CD4-positive, alpha-beta memory T cell (primary cell): Measurements from ENCODE around the gene PLAC9. TPM values are rescaled to one million over a fixed set of nuclear protein-coding genes. Genes with fewer than 3 reads are reported as not detected.
A peak's percentile ranks its signal among the peaks of the same experiment; 100 is the strongest.

Experiments
- CTCF ChIA-PET: fragments of 350-600 bp; sonication (Branson Sonifier 250); formaldehyde crosslinking; loops from one replicate; lab custom pipeline; 2021; ENCODE audit warnings: inconsistent platforms; ENCODE audit not compliant: partially characterized antibody; lab: Charles Lee
- POLR2A ChIA-PET: fragments of 350-600 bp; sonication (Branson Sonifier 250); formaldehyde crosslinking; loops from one replicate; lab custom pipeline; 2021; ENCODE audit not compliant: partially characterized antibody; lab: Charles Lee
- DNase-seq, 5 donors: peaks; one replicate each; pipeline versions ENCODE4 v3.0.0 to v3.0.0-alpha.2; 2020 to 2022; ENCODE audit warnings: mixed read lengths in 1 of 5
- H3K27ac ChIP-seq: one replicate; pipeline ENCODE4 v1.7.0; 2013; ENCODE audit warnings: low read depth, low read length
- H3K27me3 ChIP-seq: 2 replicates; pipeline ENCODE4 v1.7.0; 2013; ENCODE audit warnings: mild to moderate bottlenecking, low read length, moderate library complexity; ENCODE audit not compliant: insufficient read depth
- H3K36me3 ChIP-seq: 2 replicates; pipeline ENCODE4 v1.7.0; 2013; ENCODE audit warnings: mild to moderate bottlenecking, low read length, moderate library complexity; ENCODE audit not compliant: insufficient read depth
- H3K4me1 ChIP-seq: 2 replicates; pipeline ENCODE4 v1.7.0; 2013; ENCODE audit warnings: mild to moderate bottlenecking, low read length, moderate library complexity; ENCODE audit not compliant: insufficient read depth
- H3K4me3 ChIP-seq, 2 donors: one replicate each; pipeline ENCODE4 v1.7.0; 2013; ENCODE audit warnings: low read length in 2 of 2, mild to moderate bottlenecking in 1 of 2
- H3K9me3 ChIP-seq, 2 donors: one replicate each; pipeline ENCODE4 v1.7.0; 2013; ENCODE audit warnings: low read length in 2 of 2, control low read depth in 1 of 2; ENCODE audit not compliant: control insufficient read depth in 1 of 2
- H3K27ac Mint-ChIP-seq, 7 donors: one replicate each; pipeline ENCODE4 v1.8.0; 2020 to 2021; ENCODE audit warnings: mixed read lengths in 7 of 7, mild to moderate bottlenecking in 6 of 7, inconsistent platforms in 3 of 7, moderate library complexity in 3 of 7
- H3K27me3 Mint-ChIP-seq, 2 donors: one replicate each; pipeline ENCODE4 v1.8.0; 2020 to 2021; ENCODE audit warnings: mixed read lengths in 2 of 2
- H3K36me3 Mint-ChIP-seq, 2 donors: one replicate each; pipeline ENCODE4 v1.8.0; 2020 to 2021; ENCODE audit warnings: mixed read lengths in 2 of 2, inconsistent platforms in 1 of 2, mild to moderate bottlenecking in 1 of 2
- H3K4me1 Mint-ChIP-seq, 4 donors: one replicate each; pipeline ENCODE4 v1.8.0; 2020 to 2021; ENCODE audit warnings: mixed read lengths in 4 of 4, mild to moderate bottlenecking in 1 of 4
- H3K4me3 Mint-ChIP-seq, 8 donors: one replicate each; pipeline ENCODE4 v1.8.0; 2020 to 2021; ENCODE audit warnings: mixed read lengths in 8 of 8, mild to moderate bottlenecking in 7 of 8, moderate library complexity in 6 of 8, inconsistent platforms in 3 of 8
- H3K9me3 Mint-ChIP-seq, 8 donors: one replicate each; pipeline ENCODE4 v1.8.0; 2020 to 2021; ENCODE audit warnings: mixed read lengths in 8 of 8, mild to moderate bottlenecking in 5 of 8, inconsistent platforms in 3 of 8, moderate library complexity in 1 of 8
- intact Hi-C: fragments of 100-400 bp; cut with micrococcal nuclease; formaldehyde crosslinking; loops from one replicate; pipeline ENCODE4 v1.15.1; 2023
- polyA plus RNA-seq, 2 donors: library from polyadenylated mRNA; unstranded; fragments of 300-500 nt; fragmentation: Illumina TruSeq; gene quantifications; one replicate each; pipeline ENCODE4 v1.2.3, GENCODE V29; 2021
- total RNA-seq, 2 experiments: library from RNA; stranded (reverse); gene quantifications; one replicate each; pipeline ENCODE4 v1.2.3, GENCODE V29; 2021

The PLAC9 gene
- total and polyA plus RNA-seq, 4 experiments from 2014 or later: 0.81 TPM; not detected in 3

- peak overlapping the region in 3 of 7 donors; percentile 36 to 57 (median 44) for H3K27ac Mint-ChIP-seq
Observed at GRCh38 chr10:80182986-80183385, 50.5 kb downstream of the PLAC9 start.

DNA sequence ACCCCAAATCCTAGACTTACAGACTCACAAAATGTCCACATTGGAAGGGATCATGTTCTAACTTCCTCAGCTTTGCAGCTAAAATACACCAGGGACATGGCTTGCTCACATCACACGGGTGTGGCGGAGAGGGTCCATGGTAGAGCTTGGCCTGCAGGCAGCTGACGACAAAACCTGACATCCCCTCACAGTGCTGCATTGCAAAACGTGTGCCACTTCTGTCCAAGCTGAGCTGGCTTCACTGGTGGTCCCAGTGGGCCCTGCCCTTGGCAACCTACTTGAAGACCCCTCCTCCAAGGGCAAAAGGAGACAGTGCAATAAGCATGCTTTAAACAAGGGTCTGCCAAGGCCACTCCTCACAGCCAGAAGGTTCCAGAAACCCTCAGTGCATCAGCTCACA lies 50.9 kb downstream of the PLAC9 start:
- no peaks in the 10 kb centered on the region for H3K27me3 Mint-ChIP-seq
- peaks cover 10% of the 10 kb centered on the region for H3K36me3 ChIP-seq
- peaks cover 0 to 36% of the 10 kb centered on the region in 2 donors for H3K36me3 Mint-ChIP-seq
- DNase-seq: no peak
- peak overlapping the region in 1 of 8 donors; percentile 6 for H3K4me3 Mint-ChIP-seq
- peak overlapping the region in 1 of 7 donors; percentile 88 for H3K27ac Mint-ChIP-seq
- H3K27ac ChIP-seq: no peak overlapping the region
- no peak overlapping the region for H3K4me3 ChIP-seq
- ChIA-PET CTCF (interaction anchor here (1.1 to 3.2 kb wide), 4 partner anchors 11 to 37 kb away, joined by 3 to 19 read pairs (median 4); no protein-coding TSS in a partner anchor), POLR2A (interaction anchor here (1.5 to 3.9 kb wide), 4 partner anchors 9 to 39 kb away, joined by 4 to 29 read pairs (median 6); partner anchors contain the start of gene ANXA11)
- H3K9me3 Mint-ChIP-seq: peaks cover 0 to 4% (median 0%) of the 10 kb centered on the region in 8 donors
- H3K4me1 ChIP-seq: peaks cover 90% of the 10 kb centered on the region
- intact Hi-C loops: no loop called here
- peaks cover 56 to 93% (median 75%) of the 10 kb centered on the region in 4 donors for H3K4me1 Mint-ChIP-seq
- no peaks in the 10 kb centered on the region for H3K9me3 ChIP-seq
- H3K27me3 ChIP-seq: no peaks in the 10 kb centered on the region

More at GRCh38 chr10:80182986-80183385, 50.5 kb downstream of the PLAC9 start:
- Histone ChIP-seq H3K9me3 (no peaks in the 10 kb centered on the region), H3K27me3 (no peaks in the 10 kb centered on the region), H3K4me3 (no peak overlapping the region), H3K27ac (no peak overlapping the region), H3K36me3 (peaks cover 10% of the 10 kb centered on the region), H3K4me1 (peaks cover 89% of the 10 kb centered on the region)
- DNase-seq: peak in 1 of 5 donors; percentile 5
- ChIA-PET POLR2A (interaction anchor here (2.1 to 3.9 kb wide), 2 partner anchors 21 to 38 kb away, joined by 7 to 29 read pairs; partner anchors contain the start of gene ANXA11), CTCF (interaction anchor here (1.1 to 3.2 kb wide), 2 partner anchors 12 to 20 kb away, joined by 3 to 19 read pairs; no protein-coding TSS in a partner anchor)
- Mint-ChIP-seq H3K9me3 (peaks cover 0 to 4% (median 0%) of the 10 kb centered on the region in 8 donors), H3K27me3 (no peaks in the 10 kb centered on the region), H3K4me3 (no peak overlapping the region), H3K36me3 (peaks cover 0 to 36% of the 10 kb centered on the region in 2 donors), H3K4me1 (peaks cover 56 to 93% (median 75%) of the 10 kb centered on the region in 4 donors)
- intact Hi-C loops: no loop called here

DNA sequence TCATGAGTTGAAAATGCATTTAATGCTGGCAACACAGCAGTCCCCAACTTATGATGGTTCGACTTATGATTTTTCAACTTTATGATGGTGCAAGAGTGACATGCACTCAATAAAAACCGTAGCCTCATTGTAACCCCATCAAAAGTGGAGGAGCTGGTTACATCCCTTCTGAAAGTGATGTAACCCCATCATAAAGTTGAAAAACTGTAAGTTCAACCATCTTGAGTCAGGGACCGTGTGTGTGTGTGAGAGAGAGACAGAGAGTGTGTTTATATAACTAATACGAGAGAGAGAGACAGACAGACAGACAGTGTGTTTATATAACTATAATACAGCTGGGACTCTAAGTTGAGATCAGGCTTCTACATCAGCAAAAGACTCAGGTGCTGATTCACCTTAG lies 51.8 kb downstream of the PLAC9 start:
- H3K36me3 Mint-ChIP-seq: peaks cover 0 to 28% of the 10 kb centered on the region in 2 donors
- H3K36me3 ChIP-seq: peaks cover 10% of the 10 kb centered on the region
- ChIA-PET POLR2A (interaction anchor here (1.0 to 3.9 kb wide), 5 partner anchors 10 to 40 kb away, joined by 3 to 29 read pairs (median 5); partner anchors contain the start of gene ANXA11), CTCF (interaction anchor here (1.2 to 3.2 kb wide), 3 partner anchors 19 to 38 kb away, joined by 3 to 19 read pairs (median 5); no protein-coding TSS in a partner anchor)
- H3K9me3 Mint-ChIP-seq: peaks cover 0 to 4% (median 0%) of the 10 kb centered on the region in 8 donors
- peak overlapping the region in 3 of 7 donors; percentile 54 to 88 (median 68) for H3K27ac Mint-ChIP-seq
- peaks cover 90% of the 10 kb centered on the region for H3K4me1 ChIP-seq
- no peaks in the 10 kb centered on the region for H3K27me3 Mint-ChIP-seq
- H3K9me3 ChIP-seq: no peaks in the 10 kb centered on the region
- no peak overlapping the region for H3K4me3 ChIP-seq
- H3K4me3 Mint-ChIP-seq: peak overlapping the region in 1 of 8 donors; percentile 42
- H3K4me1 Mint-ChIP-seq: peaks cover 57 to 93% (median 76%) of the 10 kb centered on the region in 4 donors
- intact Hi-C loops: no loop called here
- no peak for DNase-seq
- H3K27ac ChIP-seq: no peak overlapping the region
- no peaks in the 10 kb centered on the region for H3K27me3 ChIP-seq

DNA sequence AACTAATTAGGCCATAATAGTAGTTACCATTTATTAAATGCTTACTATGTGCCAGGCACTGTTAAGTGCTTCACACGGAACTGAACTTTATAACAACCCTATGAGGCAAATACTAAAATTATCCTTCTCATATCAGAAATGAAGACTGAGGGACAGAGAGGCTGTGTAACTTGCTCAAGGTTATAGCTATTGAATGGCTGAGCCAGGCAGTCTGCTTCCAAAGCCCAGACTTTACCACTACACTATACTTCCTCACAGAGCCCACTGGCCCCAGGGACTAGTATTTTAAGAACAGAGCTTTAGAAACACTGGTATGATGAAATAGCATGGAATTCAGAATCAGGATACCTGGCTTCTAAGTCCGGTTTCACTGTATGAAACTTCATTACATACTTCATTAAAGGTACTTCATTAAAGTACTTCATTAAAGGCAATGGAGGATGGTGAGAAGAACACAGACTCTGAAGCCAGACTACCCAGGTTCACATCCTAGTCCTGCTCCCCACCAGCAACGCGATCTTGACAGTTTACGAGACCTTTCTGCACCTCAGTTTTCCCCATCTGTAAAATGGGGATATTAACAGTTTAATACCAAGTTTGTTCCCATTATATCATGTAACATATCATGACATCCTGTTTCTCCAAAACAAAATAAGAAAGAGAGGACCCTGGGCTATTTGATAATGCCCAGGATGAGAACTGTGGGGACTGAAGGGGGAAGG lies 53.2 kb downstream of the PLAC9 start:
- no peaks in the 10 kb centered on the region for H3K27me3 Mint-ChIP-seq
- no peak for DNase-seq
- no peak overlapping the region for H3K27ac ChIP-seq
- peak overlapping the region; percentile 46 to 96 (median 88) for H3K27ac Mint-ChIP-seq
- no peaks in the 10 kb centered on the region for H3K9me3 ChIP-seq
- H3K4me3 Mint-ChIP-seq: peak overlapping the region in 5 of 8 donors; percentile 8 to 68 (median 17)
- no peak overlapping the region for H3K4me3 ChIP-seq
- H3K36me3 Mint-ChIP-seq: peaks cover 0 to 24% of the 10 kb centered on the region in 2 donors
- ChIA-PET CTCF (interaction anchor here (1.1 to 3.2 kb wide), 3 partner anchors 18 to 41 kb away, joined by 3 to 19 read pairs (median 5); no protein-coding TSS in a partner anchor), POLR2A (interaction anchor here (1.0 to 3.9 kb wide), 2 partner anchors 9 to 18 kb away, joined by 3 to 29 read pairs; partner anchors contain the start of gene ANXA11)
- H3K4me1 Mint-ChIP-seq: peaks cover 57 to 90% (median 76%) of the 10 kb centered on the region in 4 donors
- peaks cover 85% of the 10 kb centered on the region for H3K4me1 ChIP-seq
- intact Hi-C loops: loop anchor here (5.0 kb wide), 1 partner anchor 37 kb away; no protein-coding TSS in a partner anchor
- H3K36me3 ChIP-seq: peaks cover under 1% of the 10 kb centered on the region
- H3K9me3 Mint-ChIP-seq: peaks cover 0 to 4% (median 0%) of the 10 kb centered on the region in 8 donors
- no peaks in the 10 kb centered on the region for H3K27me3 ChIP-seq

DNA sequence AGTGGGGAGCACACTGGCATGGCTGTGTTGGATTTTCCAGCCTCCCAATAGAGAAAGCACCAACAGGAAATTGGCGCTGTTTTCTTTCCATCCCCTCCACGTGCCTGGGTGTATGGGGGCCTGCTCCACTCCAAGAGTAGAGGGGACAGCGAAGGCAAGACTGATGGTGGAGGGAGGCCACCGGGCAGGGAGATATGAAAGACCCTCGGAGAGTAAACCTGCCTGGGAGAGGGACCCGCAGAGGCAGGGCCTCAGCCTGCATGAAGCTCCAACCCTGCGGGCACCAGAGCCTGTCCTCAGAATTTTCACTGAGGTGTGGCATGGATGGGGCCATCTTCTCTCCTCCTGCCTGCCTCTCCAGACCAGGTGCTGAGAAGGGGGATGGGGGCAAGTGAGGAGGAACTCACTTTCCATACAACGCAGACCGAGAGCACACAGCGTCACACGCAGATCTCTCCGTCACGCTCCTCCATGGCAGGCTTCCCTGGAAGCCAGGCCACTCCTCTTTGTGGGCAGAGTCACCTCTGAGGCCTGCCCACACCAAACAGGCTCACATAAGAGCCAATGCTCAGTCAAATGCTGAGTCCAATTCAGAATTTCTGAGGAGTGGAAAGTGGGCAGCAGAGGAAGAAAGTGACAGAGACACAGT lies 54.0 kb downstream of the PLAC9 start:
- Histone ChIP-seq H3K27ac (peak overlapping the region; percentile 59), H3K9me3 (no peaks in the 10 kb centered on the region), H3K27me3 (no peaks in the 10 kb centered on the region), H3K4me3 (peak overlapping the region in 1 of 2 donors; percentile 16), H3K4me1 (peaks cover 88% of the 10 kb centered on the region), H3K36me3 (no peaks in the 10 kb centered on the region)
- H3K36me3 Mint-ChIP-seq: peaks cover 3 to 20% of the 10 kb centered on the region in 2 donors
- H3K4me3 Mint-ChIP-seq: peak overlapping the region in 7 of 8 donors; percentile 17 to 83 (median 78)
- ChIA-PET POLR2A (interaction anchor here (0.9 to 3.9 kb wide), 11 partner anchors 8 to 41 kb away, joined by 3 to 186 read pairs (median 19); partner anchors contain the start of gene ANXA11), CTCF (interaction anchor here (1.1 to 3.2 kb wide), 10 partner anchors 10 to 840 kb away, joined by 3 to 92 read pairs (median 10); partner anchors contain the start of gene ANXA11)
- intact Hi-C loops: loop anchor here (1.0 to 5.0 kb wide), 5 partner anchors 10 to 107 kb away; partner anchors contain the start of gene ANXA11
- H3K27me3 Mint-ChIP-seq: no peaks in the 10 kb centered on the region
- DNase-seq: no peak
- peaks cover 0 to 4% (median 0%) of the 10 kb centered on the region in 8 donors for H3K9me3 Mint-ChIP-seq
- H3K4me1 Mint-ChIP-seq: peaks cover 57 to 88% (median 75%) of the 10 kb centered on the region in 4 donors
- peak overlapping the region; percentile 41 to 96 (median 93) for H3K27ac Mint-ChIP-seq

GRCh38 chr10:80187060-80187459 lies 54.5 kb downstream of the PLAC9 start:
- H3K36me3 Mint-ChIP-seq: peaks cover 8 to 17% of the 10 kb centered on the region in 2 donors
- Histone ChIP-seq H3K4me3 (peak overlapping the region in 1 of 2 donors; percentile 16), H3K27ac (peak overlapping the region; percentile 59), H3K4me1 (peaks cover 88% of the 10 kb centered on the region), H3K36me3 (no peaks in the 10 kb centered on the region), H3K27me3 (no peaks in the 10 kb centered on the region), H3K9me3 (no peaks in the 10 kb centered on the region)
- intact Hi-C loops: loop anchor here (1.0 to 5.0 kb wide), 5 partner anchors 9 to 108 kb away; partner anchors contain the start of gene ANXA11
- peak overlapping the region; percentile 78 to 92 (median 82) for H3K4me3 Mint-ChIP-seq
- peak overlapping the region; percentile 88 to 97 (median 94) for H3K27ac Mint-ChIP-seq
- H3K9me3 Mint-ChIP-seq: peaks cover 0 to 4% (median 0%) of the 10 kb centered on the region in 8 donors
- peaks cover 57 to 88% (median 76%) of the 10 kb centered on the region in 4 donors for H3K4me1 Mint-ChIP-seq
- CTCF ChIA-PET: interaction anchor here (0.8 to 3.2 kb wide), 12 partner anchors 9 to 841 kb away, joined by 3 to 92 read pairs (median 6); partner anchors contain the start of gene ANXA11
- H3K27me3 Mint-ChIP-seq: no peaks in the 10 kb centered on the region
- POLR2A ChIA-PET: interaction anchor here (0.9 to 3.2 kb wide), 16 partner anchors 8 to 1118 kb away, joined by 3 to 186 read pairs (median 6); partner anchors contain the start of genes ANXA11, TMEM254 and ZMIZ1
- no peak for DNase-seq
